ENCODE results near the gene SLC47A2.
A peak's percentile ranks its signal among the peaks of the same experiment; 100 is the strongest.

The SLC47A2 gene

DNA sequence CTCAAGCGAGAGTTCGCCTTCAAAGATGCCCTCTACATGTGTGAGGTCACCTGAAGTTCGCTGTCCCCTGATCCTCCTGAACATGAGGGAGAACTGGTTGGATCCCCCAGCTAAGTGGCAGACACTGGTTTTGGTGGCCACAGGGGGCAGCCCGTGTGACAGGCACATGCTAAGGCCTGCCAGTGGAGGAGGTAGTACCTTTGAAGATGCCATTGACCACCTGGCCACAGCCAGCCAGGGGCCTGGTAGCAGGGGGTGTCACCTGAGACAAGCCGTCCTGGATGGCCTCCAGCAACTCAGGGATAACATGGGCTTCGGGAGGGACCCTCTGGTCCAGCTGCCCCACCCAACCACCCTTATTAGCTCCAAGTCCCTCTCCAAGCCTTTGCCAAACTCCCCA, 39.0 kb upstream of the SLC47A2 start:
- no peaks in the 10 kb centered on the region for H3K36me3 ChIP-seq (ENCODE audit: insufficient read depth, low read length)
- H3K9ac ChIP-seq (ENCODE audit: low read depth, low read length), result no peak overlapping the region
- peaks cover 35% of the 10 kb centered on the region for H3K4me1 ChIP-seq (ENCODE audit: control insufficient read depth, insufficient read depth, low read length)
- H3K4me2 ChIP-seq (ENCODE audit: low read length), result no peak overlapping the region
- H3K9me3 ChIP-seq (replicated peaks; ENCODE audit: low read length), result no peaks in the 10 kb centered on the region
- no peaks in the 10 kb centered on the region for H3K27me3 ChIP-seq (ENCODE audit: control insufficient read depth, insufficient read depth, low read length)
- no peak overlapping the region for H3K4me3 ChIP-seq (ENCODE audit: low read length)

DNA sequence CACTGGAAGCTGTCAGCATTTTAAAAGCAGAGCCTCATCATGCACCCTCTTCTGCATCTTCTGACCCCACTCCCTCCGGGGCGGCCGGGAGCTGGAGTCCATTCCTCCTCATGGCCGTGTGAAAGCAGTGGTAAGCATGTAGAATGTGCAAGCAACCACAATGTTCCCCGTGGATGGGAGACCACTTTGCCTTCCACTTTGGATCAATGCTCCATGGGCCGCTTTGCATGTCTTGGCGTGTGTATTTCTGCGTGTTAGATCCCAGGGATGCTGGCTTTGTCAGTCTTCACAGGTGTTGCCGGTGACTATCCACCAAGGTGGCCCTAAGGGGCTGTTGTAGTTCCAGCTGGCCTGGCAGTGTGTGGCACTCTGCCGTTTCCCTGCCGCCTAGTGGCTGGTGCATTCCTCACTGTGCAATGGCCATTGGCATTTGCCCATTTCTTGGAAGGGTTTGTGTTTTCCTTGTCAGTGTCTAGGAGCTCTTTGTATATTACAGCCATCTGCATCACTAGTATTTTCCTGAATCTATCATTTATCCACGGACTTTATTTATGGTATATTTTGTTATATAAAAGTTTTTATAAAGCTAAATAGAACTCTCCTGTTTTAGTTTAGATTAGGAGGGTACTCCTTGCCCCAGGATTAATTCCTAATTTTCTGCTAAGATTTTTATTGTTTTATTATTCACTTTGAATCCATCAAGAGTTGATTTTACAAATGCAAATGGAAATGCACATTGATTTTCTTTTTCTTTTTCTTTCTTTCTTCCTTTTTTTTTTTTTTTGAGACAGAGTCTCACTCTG, 37.5 kb upstream of the SLC47A2 start:
- peaks cover 37% of the 10 kb centered on the region for H3K4me1 ChIP-seq (ENCODE audit: control insufficient read depth, insufficient read depth, low read length)
- no peaks in the 10 kb centered on the region for H3K27me3 ChIP-seq (ENCODE audit: control insufficient read depth, insufficient read depth, low read length)
- peak overlapping the region; percentile 81 for H3K9ac ChIP-seq (ENCODE audit: low read depth, low read length)
- H3K4me2 ChIP-seq (ENCODE audit: low read length), result peak overlapping the region; percentile 57
- no peaks in the 10 kb centered on the region for H3K9me3 ChIP-seq (replicated peaks; ENCODE audit: low read length)
- H3K4me3 ChIP-seq (ENCODE audit: low read length), result no peak overlapping the region
- H3K36me3 ChIP-seq (ENCODE audit: insufficient read depth, low read length), result no peaks in the 10 kb centered on the region

DNA sequence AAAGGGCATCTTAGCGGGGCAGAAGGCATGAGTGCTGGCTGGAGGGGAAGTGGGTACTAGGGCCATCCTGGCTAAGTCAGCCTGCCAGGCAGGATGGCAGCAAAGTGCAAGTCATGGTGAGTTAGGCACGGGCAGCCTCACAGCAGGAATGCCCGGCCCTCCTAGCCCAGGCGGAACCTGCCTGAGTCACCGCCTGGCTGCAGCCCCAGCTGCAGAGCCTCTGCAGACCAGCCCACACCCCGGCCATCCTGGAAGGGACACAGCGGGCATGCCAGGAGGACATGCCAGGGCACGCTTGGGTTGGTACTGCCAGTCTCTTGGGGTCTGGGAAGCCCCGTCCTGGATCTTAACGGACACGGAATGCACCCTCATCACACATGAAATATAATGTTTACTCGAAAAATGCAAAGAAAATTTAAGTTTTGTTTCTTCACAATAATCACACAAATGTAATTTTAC, 36.7 kb upstream of the SLC47A2 start:
- no peaks in the 10 kb centered on the region for H3K36me3 ChIP-seq (ENCODE audit: insufficient read depth, low read length)
- H3K4me2 ChIP-seq (ENCODE audit: low read length), result peak overlapping the region; percentile 57
- peaks cover 45% of the 10 kb centered on the region for H3K4me1 ChIP-seq (ENCODE audit: control insufficient read depth, insufficient read depth, low read length)
- no peaks in the 10 kb centered on the region for H3K27me3 ChIP-seq (ENCODE audit: control insufficient read depth, insufficient read depth, low read length)
- H3K9me3 ChIP-seq (replicated peaks; ENCODE audit: low read length), result no peaks in the 10 kb centered on the region
- no peak overlapping the region for H3K4me3 ChIP-seq (ENCODE audit: low read length)
- H3K9ac ChIP-seq (ENCODE audit: low read depth, low read length), result peak overlapping the region; percentile 81

DNA sequence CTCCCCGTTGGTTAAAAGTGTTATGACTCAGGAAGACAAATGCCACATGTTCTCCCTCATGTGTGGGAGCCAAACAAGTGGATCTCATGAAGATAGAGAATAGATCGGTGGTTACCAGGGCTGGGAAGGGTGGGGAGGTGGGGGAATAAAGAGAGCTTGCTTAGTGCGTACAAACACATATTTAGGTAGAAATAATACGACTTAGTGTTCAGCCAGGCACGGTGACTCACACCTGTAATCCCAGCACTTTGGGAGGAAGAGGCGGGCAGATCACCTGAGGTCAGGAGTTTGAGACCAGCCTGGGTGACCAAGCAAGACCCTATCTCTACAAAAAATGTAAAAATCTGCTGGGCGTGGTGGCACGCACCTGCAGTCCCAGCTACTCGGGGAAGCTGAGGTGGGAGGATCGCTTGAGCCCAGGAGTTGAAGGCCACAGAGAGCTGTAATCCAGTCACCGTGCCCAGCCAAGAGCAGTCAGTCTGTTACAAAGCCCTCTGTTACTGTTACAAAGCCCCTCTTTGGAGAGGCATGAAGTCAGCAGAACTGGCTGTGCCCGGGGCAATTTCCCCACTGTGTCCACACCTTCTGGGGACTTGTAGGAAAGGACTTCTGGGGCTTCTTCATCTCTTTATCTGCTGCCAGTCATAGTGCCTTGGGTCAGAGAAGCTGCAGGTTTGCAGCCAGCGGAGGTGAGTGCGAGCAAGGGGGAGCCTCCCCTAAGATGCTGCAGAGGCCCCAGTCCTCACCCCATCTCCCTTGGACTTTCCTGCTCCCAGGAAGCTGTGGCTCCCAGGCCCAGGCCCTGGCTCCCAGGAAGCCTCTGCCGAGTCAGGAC, 36.0 kb upstream of the SLC47A2 start:
- Histone ChIP-seq H3K4me2 (ENCODE audit: low read length) (peak overlapping the region; percentile 13), H3K9ac (ENCODE audit: low read depth, low read length) (peak overlapping the region; percentile 81), H3K36me3 (ENCODE audit: insufficient read depth, low read length) (no peaks in the 10 kb centered on the region), H3K27me3 (ENCODE audit: control insufficient read depth, insufficient read depth, low read length) (no peaks in the 10 kb centered on the region), H3K4me1 (ENCODE audit: control insufficient read depth, insufficient read depth, low read length) (peaks cover 51% of the 10 kb centered on the region), H3K4me3 (ENCODE audit: low read length) (no peak overlapping the region), H3K9me3 (replicated peaks; ENCODE audit: low read length) (no peaks in the 10 kb centered on the region)

DNA sequence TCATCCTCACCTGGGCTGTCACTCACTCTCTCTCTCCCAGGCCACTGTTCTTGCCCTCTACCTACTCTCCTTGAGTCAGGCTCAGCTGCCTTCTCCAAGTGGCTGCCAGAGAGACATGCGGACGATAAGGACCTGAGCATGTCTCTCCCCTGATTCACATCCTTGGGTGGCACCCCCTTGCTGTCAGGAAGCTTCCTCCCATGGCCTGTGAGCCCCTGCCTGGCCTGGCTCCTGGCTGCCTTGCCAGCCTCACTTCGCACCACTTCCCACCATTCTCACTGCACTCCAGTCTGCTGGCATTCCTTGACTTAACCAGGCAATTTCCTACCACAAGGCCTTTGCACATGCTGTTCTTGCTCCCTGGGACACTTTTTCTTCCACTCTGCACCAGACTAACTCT, 34.5 kb upstream of the SLC47A2 start:
- H3K4me3 ChIP-seq (ENCODE audit: low read length), result no peak overlapping the region
- H3K9me3 ChIP-seq (replicated peaks; ENCODE audit: low read length), result no peaks in the 10 kb centered on the region
- no peaks in the 10 kb centered on the region for H3K36me3 ChIP-seq (ENCODE audit: insufficient read depth, low read length)
- no peak overlapping the region for H3K4me2 ChIP-seq (ENCODE audit: low read length)
- no peaks in the 10 kb centered on the region for H3K27me3 ChIP-seq (ENCODE audit: control insufficient read depth, insufficient read depth, low read length)
- H3K9ac ChIP-seq (ENCODE audit: low read depth, low read length), result no peak overlapping the region
- H3K4me1 ChIP-seq (ENCODE audit: control insufficient read depth, insufficient read depth, low read length), result peaks cover 51% of the 10 kb centered on the region

DNA sequence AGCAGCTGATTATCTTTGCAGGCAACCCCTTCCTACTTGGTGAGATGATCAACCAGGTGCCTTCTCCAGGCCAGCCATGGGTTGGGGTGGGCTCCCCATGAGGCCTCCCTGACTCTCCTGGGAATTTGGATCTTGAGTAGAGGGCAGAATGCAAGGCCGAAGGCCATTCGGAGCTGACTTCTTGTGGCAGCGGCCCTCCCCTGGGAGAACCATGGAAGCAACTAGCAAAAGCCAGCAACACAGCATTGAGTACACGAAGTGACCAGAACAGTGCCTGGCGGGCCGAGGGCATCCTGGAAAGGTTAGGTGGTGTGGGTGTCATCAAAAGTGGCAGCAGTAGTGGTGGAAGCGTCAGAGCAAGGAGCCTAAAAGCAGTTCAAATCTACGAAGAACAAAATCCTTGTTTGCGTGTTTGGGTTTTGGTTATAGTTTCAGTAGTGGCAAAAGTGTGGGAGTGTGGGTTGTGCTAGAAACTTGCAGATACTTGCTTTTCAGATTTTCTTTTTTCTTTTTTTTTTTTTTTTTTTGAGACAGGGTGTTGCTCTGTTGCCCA, 33.7 kb upstream of the SLC47A2 start:
- Histone ChIP-seq H3K36me3 (ENCODE audit: insufficient read depth, low read length) (no peaks in the 10 kb centered on the region), H3K4me1 (ENCODE audit: control insufficient read depth, insufficient read depth, low read length) (peaks cover 55% of the 10 kb centered on the region), H3K27me3 (ENCODE audit: control insufficient read depth, insufficient read depth, low read length) (no peaks in the 10 kb centered on the region), H3K4me2 (ENCODE audit: low read length) (no peak overlapping the region), H3K9ac (ENCODE audit: low read depth, low read length) (no peak overlapping the region), H3K9me3 (replicated peaks; ENCODE audit: low read length) (no peaks in the 10 kb centered on the region), H3K4me3 (ENCODE audit: low read length) (no peak overlapping the region)

DNA sequence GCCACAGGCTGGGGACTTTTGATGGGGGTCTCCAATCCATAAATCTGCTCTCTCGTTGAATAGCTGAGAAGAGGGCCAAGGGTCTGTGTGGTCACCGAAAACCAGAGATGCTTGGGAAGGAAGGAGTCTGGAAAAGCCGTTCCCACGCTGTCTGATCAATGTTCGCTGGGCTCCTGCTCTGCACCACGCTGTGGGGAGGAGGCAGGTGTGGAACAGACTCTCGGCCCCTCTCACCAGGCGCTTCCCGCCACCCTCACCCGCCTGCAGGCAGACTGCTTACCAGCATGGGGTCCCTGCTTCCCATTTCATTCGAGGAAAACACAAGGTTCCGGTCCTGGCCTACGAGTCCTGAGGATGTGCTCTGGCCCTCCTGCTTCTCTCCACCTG, 32.4 kb upstream of the SLC47A2 start:
- H3K9ac ChIP-seq (ENCODE audit: low read depth, low read length), result no peak overlapping the region

DNA sequence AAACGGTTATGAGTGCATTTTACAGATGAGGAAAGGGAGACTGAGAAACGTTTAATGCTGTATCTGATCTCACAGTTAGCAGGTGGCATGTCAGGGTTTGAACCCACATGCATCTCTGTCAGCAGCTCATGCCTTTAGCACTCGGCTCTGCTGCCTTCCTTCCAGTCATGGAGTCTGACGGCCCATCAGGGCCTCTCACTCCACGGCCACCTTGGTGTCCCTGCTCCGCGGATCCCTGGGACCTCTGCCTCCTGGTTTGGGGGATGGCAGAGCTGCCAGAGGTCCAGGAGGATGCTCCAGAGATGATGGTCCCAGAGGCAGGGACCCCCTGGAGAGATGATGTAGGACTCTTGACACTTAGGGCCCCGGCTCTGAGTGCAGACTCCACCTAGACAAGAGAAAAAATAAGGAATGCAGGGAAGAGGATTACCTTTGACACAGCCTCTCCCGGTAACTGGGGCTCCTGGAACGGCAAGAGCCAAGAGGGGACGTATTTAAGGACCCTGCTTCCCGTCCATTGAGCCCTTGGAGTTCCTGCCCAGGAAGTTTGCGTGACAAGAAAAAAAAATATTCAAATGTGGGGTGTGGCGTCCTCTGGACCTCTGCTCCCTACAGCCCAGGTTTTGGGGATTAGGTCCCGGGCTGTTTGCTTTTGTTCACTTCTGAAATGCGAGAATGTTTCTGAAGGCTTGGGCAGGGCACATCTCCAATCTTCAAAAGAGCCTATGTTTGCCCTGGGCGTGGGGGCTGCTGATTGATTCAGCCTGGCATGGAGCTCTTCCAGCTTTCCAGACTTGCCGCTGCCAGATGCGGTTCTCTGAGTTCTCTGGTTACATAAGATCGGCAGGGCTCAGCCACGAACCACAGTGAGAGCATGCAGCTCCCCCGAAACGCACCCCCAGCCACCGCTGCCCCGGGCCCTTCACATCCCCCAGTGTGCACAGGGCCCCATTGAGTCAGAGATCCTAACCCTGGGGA, 31.7 kb upstream of the SLC47A2 start, which contains the start of gene ALDH3A1:
ALDH3A1 (minus strand) TSS at position 470 of the 978 bp plus-strand sequence. CDS start 3,169 bp downstream, outside the sequence.
- Histone ChIP-seq H3K4me2 (ENCODE audit: low read length) (peak within 1 kb of the TSS; percentile 36), H3K36me3 (ENCODE audit: insufficient read depth, low read length) (no peaks in the 10 kb centered on the region), H3K9ac (ENCODE audit: low read depth, low read length) (no peak within 1 kb of the TSS), H3K27me3 (ENCODE audit: control insufficient read depth, insufficient read depth, low read length) (no peaks in the 10 kb centered on the region), H3K9me3 (replicated peaks; ENCODE audit: low read length) (no peaks in the 10 kb centered on the region), H3K4me3 (ENCODE audit: low read length) (peak within 1 kb of the TSS; percentile 1), H3K4me1 (ENCODE audit: control insufficient read depth, insufficient read depth, low read length) (peaks cover 41% of the 10 kb centered on the region)

More for the DNA sequence above, 32.4 kb upstream of the SLC47A2 start:
- no peaks in the 10 kb centered on the region for H3K27me3 ChIP-seq (ENCODE audit: control insufficient read depth, insufficient read depth, low read length)
- H3K9me3 ChIP-seq (replicated peaks; ENCODE audit: low read length), result no peaks in the 10 kb centered on the region
- H3K4me2 ChIP-seq (ENCODE audit: low read length), result peak overlapping the region; percentile 36
- no peak overlapping the region for H3K4me3 ChIP-seq (ENCODE audit: low read length)
- H3K4me1 ChIP-seq (ENCODE audit: control insufficient read depth, insufficient read depth, low read length), result peaks cover 48% of the 10 kb centered on the region
- no peaks in the 10 kb centered on the region for H3K36me3 ChIP-seq (ENCODE audit: insufficient read depth, low read length)

DNA sequence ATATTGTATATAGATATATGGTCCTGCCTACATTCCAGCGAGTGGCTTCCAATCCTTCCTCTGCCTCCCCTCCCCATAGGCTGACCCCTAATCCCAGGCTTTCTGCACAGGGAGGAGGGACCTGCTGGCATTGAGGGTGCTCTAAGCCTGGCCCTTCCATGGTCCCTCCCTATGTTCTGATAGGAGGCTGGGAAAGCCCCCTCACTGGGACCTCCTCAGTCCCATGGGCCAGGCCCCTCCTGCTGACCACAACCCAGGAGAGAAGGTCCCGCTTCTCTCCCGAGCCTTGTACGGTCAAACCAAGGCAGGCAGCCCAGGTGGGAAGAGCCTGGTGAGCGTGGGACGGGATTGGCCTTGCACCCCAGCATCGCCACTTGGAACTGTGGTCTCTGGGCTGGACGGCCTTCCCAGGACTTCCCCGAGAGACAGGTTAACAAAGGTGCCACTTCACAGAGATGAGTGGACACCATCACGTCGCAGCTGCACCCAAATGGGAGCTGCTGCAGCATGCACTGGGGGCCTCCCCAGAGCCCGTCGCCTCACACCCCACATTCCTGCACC, 30.9 kb upstream of the SLC47A2 start:
- H3K9me3 ChIP-seq (replicated peaks; ENCODE audit: low read length), result no peaks in the 10 kb centered on the region
- no peaks in the 10 kb centered on the region for H3K27me3 ChIP-seq (ENCODE audit: control insufficient read depth, insufficient read depth, low read length)
- peaks cover 32% of the 10 kb centered on the region for H3K4me1 ChIP-seq (ENCODE audit: control insufficient read depth, insufficient read depth, low read length)
- no peak overlapping the region for H3K4me3 ChIP-seq (ENCODE audit: low read length)
- no peaks in the 10 kb centered on the region for H3K36me3 ChIP-seq (ENCODE audit: insufficient read depth, low read length)
- no peak overlapping the region for H3K4me2 ChIP-seq (ENCODE audit: low read length)
- H3K9ac ChIP-seq (ENCODE audit: low read depth, low read length), result no peak overlapping the region

DNA sequence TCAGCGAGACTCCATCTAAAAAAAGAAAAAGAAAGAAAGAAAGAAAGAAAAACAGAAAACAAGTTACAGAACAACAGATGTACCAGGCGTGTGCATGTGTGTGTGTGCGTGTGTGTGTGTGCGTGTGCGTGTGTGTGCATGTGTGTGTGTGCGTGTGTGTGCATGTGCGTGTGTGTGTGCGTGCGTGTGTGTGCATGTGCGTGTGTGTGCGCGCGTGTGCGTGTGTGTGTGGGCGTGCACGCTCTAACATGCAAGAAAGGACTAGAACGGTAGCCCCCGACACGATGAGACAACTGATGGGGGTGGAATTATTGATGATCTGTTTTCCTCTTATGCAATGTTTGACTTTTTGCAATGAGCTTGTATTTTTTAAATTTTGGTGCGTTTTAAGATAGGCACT, 30.1 kb upstream of the SLC47A2 start:
- Histone ChIP-seq H3K4me3 (ENCODE audit: low read length) (no peak overlapping the region), H3K9ac (ENCODE audit: low read depth, low read length) (no peak overlapping the region), H3K4me1 (ENCODE audit: control insufficient read depth, insufficient read depth, low read length) (peaks cover 28% of the 10 kb centered on the region), H3K4me2 (ENCODE audit: low read length) (no peak overlapping the region), H3K27me3 (ENCODE audit: control insufficient read depth, insufficient read depth, low read length) (no peaks in the 10 kb centered on the region), H3K36me3 (ENCODE audit: insufficient read depth, low read length) (no peaks in the 10 kb centered on the region), H3K9me3 (replicated peaks; ENCODE audit: low read length) (no peaks in the 10 kb centered on the region)
